Esophagus squamous epithelium (tissue), 5 donors: ENCODE measurements around the gene SRSF10. TPM values are rescaled to one million over a fixed set of nuclear protein-coding genes. Genes with fewer than 3 reads are reported as not detected.

Source experiments
- DNase-seq: peaks from one replicate; lab custom pipeline; 2025; lab: John Stamatoyannopoulos, UW
- H3K27ac ChIP-seq, 4 donors: fragments of 200-600 bp; sonication (generic); one replicate each; pipeline ENCODE4 v1.5.1; 2016 to 2019; ENCODE audit warnings: mild to moderate bottlenecking in 1 of 4
- H3K27me3 ChIP-seq, 4 donors: fragments of 200-600 bp; sonication (generic); 1 replicate in 3 of 4; 2 replicates in 1 of 4; pipeline versions ENCODE4 v1.5.1 to v1.6.0; 2017 to 2021; ENCODE audit warnings: antibody characterized with exemption in 1 of 4
- H3K36me3 ChIP-seq, 3 donors: fragments of 200-600 bp; sonication (generic); one replicate each; pipeline ENCODE4 v1.5.1; 2016 to 2019
- H3K4me1 ChIP-seq, 3 donors: fragments of 200-600 bp; sonication (generic); one replicate each; pipeline ENCODE4 v1.5.1; 2017 to 2019
- H3K4me3 ChIP-seq, 4 donors: fragments of 200-600 bp; sonication (generic); 1 replicate in 3 of 4; 2 replicates in 1 of 4; pipeline ENCODE4 v1.5.1; 2016 to 2019; ENCODE audit warnings: mild to moderate bottlenecking in 2 of 4, moderate library complexity in 1 of 4
- H3K9me3 ChIP-seq, 3 donors: fragments of 200-600 bp; sonication (generic); one replicate each; pipeline ENCODE4 v1.5.1; 2016 to 2019
- CTCF ChIP-seq, 6 experiments: fragments of 450-650 bp in 4 of 6; fragments of 200-600 bp in 2 of 6; sonication (generic) in 2 of 6; IDR thresholded peaks; one replicate each; pipeline ENCODE4 v1.5.1; 2016 to 2019; ENCODE audit warnings: antibody characterized with exemption in 6 of 6, mild to moderate bottlenecking in 4 of 6, moderate library complexity in 4 of 6
- POLR2A ChIP-seq, 4 donors: fragments of 450-650 bp; IDR thresholded peaks; one replicate each; pipeline ENCODE4 v1.6.1; 2017; ENCODE audit warnings: antibody characterized with exemption in 4 of 4, mild to moderate bottlenecking in 4 of 4, moderate library complexity in 3 of 4
- WGBS, 2 donors: methylation state at CpG; one replicate each; pipeline ENCODE4 v1.1.5; 2018; 5-methylcytosine and 5-hydroxymethylcytosine counted together
- intact Hi-C: fragments of 100-400 bp; cut with DNase I; formaldehyde crosslinking; loops from one replicate; pipeline ENCODE4 v1.15.0; 2022
- total RNA-seq, 4 donors: library from RNA; depleted of rRNA; stranded (reverse); fragments of >200 nt; gene quantifications; one replicate each; pipeline ENCODE4 v1.1.0, GENCODE V29; 2016
- donor health status: DM: yes; HTN: yes; CAD: no.

SRSF10 gene
- total RNA-seq, 4 donors from 2014 or later, result 45.1 to 96.1 (median 67.1) TPM

- no peak overlapping the region for H3K27ac ChIP-seq
- H3K4me3 ChIP-seq, result no peak overlapping the region
- intact Hi-C loops, result no loop called here
- H3K36me3 ChIP-seq, result no peaks in the 10 kb centered on the region
- no peaks in the 10 kb centered on the region for H3K9me3 ChIP-seq
- 90 to 91% methylated on average over 5 of the region's 5 CpGs for WGBS, 2 donors
- H3K4me1 ChIP-seq, result peaks cover 0 to 6% (median 6%) of the 10 kb centered on the region in 3 donors
- no peaks in the 10 kb centered on the region for H3K27me3 ChIP-seq
- DNase-seq, result no peak
- TF ChIP-seq CTCF (IDR thresholded peaks at IDR 0.05) (no peak), POLR2A (IDR thresholded peaks at IDR 0.05) (no peak)
Observed at GRCh38 chr1:24004132-24004531, 24.0 kb upstream of the SRSF10 start.

GRCh38 chr1:24003331-24003972, 23.3 kb upstream of the SRSF10 start:
- 36 to 51% methylated on average over 4 of the region's 4 CpGs for WGBS, 2 donors
- H3K27me3 ChIP-seq, result no peaks in the 10 kb centered on the region
- H3K9me3 ChIP-seq, result no peaks in the 10 kb centered on the region
- no peak overlapping the region for H3K4me3 ChIP-seq
- TF ChIP-seq CTCF (IDR thresholded peaks at IDR 0.05) (no peak), POLR2A (IDR thresholded peaks at IDR 0.05) (no peak)
- H3K36me3 ChIP-seq, result no peaks in the 10 kb centered on the region
- DNase-seq, result no peak
- intact Hi-C loops, result no loop called here
- H3K27ac ChIP-seq, result no peak overlapping the region
- H3K4me1 ChIP-seq, result peaks cover 0 to 6% (median 5%) of the 10 kb centered on the region in 3 donors

- intact Hi-C loops, result no loop called here
- Histone ChIP-seq H3K9me3 (no peaks in the 10 kb centered on the region), H3K4me1 (peaks cover 0 to under 1% (median 0%) of the 10 kb centered on the region in 3 donors), H3K36me3 (no peaks in the 10 kb centered on the region), H3K4me3 (no peak overlapping the region), H3K27me3 (no peaks in the 10 kb centered on the region), H3K27ac (no peak overlapping the region)
- TF ChIP-seq POLR2A (IDR thresholded peaks at IDR 0.05) (no peak), CTCF (IDR thresholded peaks at IDR 0.05) (no peak)
- DNase-seq, result no peak
- 81 to 85% methylated on average over 2 of the region's 2 CpGs for WGBS, 2 donors
Observed at GRCh38 chr1:24002695-24003094, 22.6 kb upstream of the SRSF10 start.

- no peak overlapping the region for H3K27ac ChIP-seq
- 68 to 81% methylated on average over 3 of the region's 3 CpGs for WGBS, 2 donors
- H3K9me3 ChIP-seq, result no peaks in the 10 kb centered on the region
- no peak overlapping the region for H3K4me3 ChIP-seq
- intact Hi-C loops, result no loop called here
- no peak for TF ChIP-seq CTCF (IDR thresholded peaks at IDR 0.05)
- no peak for TF ChIP-seq POLR2A (IDR thresholded peaks at IDR 0.05)
- DNase-seq, result no peak
- H3K36me3 ChIP-seq, result no peaks in the 10 kb centered on the region
- no peaks in the 10 kb centered on the region for H3K27me3 ChIP-seq
- no peaks in the 10 kb centered on the region for H3K4me1 ChIP-seq
Observed at GRCh38 chr1:23999156-23999671, 19.1 kb upstream of the SRSF10 start.

GRCh38 chr1:23997812-23998211, 17.7 kb upstream of the SRSF10 start:
- Histone ChIP-seq H3K27ac (no peak overlapping the region), H3K4me1 (no peaks in the 10 kb centered on the region), H3K27me3 (no peaks in the 10 kb centered on the region), H3K9me3 (no peaks in the 10 kb centered on the region), H3K36me3 (no peaks in the 10 kb centered on the region), H3K4me3 (no peak overlapping the region)
- TF ChIP-seq CTCF (IDR thresholded peaks at IDR 0.05) (no peak), POLR2A (IDR thresholded peaks at IDR 0.05) (no peak)
- WGBS, 2 donors, result 43 to 89% methylated on average over 1 of the region's 1 CpG
- intact Hi-C loops, result no loop called here
- no peak for DNase-seq
